GM13976 (cell line): ENCODE measurements around the gene UBE4A.

Experiments used
- DNase-seq: peaks from one replicate; pipeline ENCODE4 v3.0.0; 2012; ENCODE audit warnings: low spot score
- CTCF ChIP-seq: IDR thresholded peaks from 2 replicates; pipeline ENCODE4 v1.5.1; 2012; ENCODE audit warnings: borderline replicate concordance, mild to moderate bottlenecking; ENCODE audit not compliant: insufficient read depth; ENCODE audit errors: extremely low read depth, missing control alignments, control extremely low read depth
- in situ Hi-C: fragments of 300-500 bp; cut with MboI; formaldehyde crosslinking; loops from one replicate; pipeline ENCODE4 v1.12.0; 2022; ENCODE audit warnings: low sequenced_read_pairs, mixed read lengths, inconsistent platforms; ENCODE audit not compliant: unreplicated experiment

Gene UBE4A

GRCh38 chr11:118434123-118434552 is 74.7 kb downstream of the UBE4A start:
- TF ChIP-seq CTCF: no peak
- in situ Hi-C loops: no loop called here
- DNase-seq: no peak

GRCh38 chr11:118434553-118435289 is 75.3 kb downstream of the UBE4A start:
- peak; percentile 73 for DNase-seq
- in situ Hi-C loops: no loop called here
- no peak for TF ChIP-seq CTCF

GRCh38 chr11:118435290-118435892 is 76.0 kb downstream of the UBE4A start:
- no peak for TF ChIP-seq CTCF
- in situ Hi-C loops: no loop called here
- peak; percentile 80 for DNase-seq

- in situ Hi-C loops: no loop called here
Measured at GRCh38 chr11:118435893-118436624, 76.7 kb downstream of the UBE4A start, which contains the start of gene KMT2A. Gene KMT2A, plus strand, starts transcription at chr11:118436492. Its CDS starts 21 bp downstream, at chr11:118436513.

DNA sequence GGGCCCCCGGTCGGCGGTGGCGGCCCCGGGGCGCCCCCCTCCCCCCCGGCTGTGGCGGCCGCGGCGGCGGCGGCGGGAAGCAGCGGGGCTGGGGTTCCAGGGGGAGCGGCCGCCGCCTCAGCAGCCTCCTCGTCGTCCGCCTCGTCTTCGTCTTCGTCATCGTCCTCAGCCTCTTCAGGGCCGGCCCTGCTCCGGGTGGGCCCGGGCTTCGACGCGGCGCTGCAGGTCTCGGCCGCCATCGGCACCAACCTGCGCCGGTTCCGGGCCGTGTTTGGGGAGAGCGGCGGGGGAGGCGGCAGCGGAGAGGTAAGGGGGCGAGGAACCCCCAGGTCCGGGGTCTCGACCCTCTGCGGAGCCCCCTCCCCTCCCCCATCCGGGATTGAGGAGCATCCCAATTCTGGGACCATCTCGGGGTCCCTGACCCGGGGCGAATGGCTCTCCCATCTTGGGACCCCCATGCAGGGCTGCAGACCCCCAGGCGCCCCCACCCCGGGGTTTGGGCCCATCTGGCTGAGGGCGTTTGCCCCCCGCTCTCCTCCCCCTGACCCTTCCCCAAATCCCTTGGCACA is 77.3 kb downstream of the UBE4A start:
- in situ Hi-C loops: no loop called here
- no peak for DNase-seq
- no peak for TF ChIP-seq CTCF

More at GRCh38 chr11:118435893-118436624, 76.7 kb downstream of the UBE4A start, which contains the start of gene KMT2A:
- peak; percentile 94 for DNase-seq
- TF ChIP-seq CTCF: peak; percentile 99

DNA sequence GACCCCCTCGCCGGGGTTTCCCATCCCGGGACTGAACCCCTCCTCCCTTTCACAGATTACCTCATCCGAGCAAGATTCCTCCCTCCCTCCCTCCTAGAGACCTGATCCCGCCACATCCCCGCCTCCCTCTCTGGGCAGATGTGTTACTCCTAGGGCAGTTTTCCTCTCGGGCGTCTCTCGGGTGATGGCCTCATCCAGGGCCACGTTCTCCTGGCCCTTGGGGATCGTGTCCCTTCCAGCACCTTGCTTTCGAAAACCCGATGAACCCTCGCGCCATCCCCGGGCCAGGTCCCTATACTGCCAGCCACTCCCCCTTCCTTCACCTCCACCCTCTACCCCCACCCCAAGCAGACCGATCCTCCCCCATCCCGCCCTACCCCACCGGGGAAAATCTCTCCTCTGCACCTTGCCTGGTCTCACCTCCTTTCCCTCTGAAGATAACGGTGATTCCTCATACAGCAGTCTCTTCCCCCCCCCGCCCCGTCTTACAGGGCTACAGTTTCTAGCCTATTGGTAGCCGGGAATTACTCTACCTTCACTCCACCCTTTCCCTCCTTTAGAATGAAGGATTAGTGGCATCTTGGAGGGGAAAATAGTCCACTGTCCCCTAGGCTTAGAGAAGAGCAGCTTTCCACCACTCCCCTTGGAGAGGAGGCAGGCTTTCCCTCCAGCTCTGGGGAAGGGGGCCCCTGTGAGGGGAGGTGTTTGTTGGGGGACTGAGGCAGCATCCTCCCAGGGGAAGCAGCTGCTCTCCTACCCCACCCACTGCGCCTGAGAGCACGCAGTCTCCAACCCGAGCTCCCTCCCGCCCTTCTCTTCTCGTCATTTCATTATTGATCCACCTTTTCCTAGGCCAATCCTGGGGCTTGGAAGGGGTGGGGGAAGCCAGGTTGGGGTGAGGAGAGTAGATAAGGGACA is 78.1 kb downstream of the UBE4A start:
- in situ Hi-C loops: no loop called here
- DNase-seq: peak; percentile 50
- no peak for TF ChIP-seq CTCF
